ENCODE results near the gene RAB6B. TPM values are rescaled to one million over a fixed set of nuclear protein-coding genes. Genes with fewer than 3 reads are reported as not detected.

Gene RAB6B
- total and polyA plus RNA-seq, 2 of the 4 experiments (the other 2 are of a cell fraction), result 0.18 to 1.2 TPM

GRCh38 chr3:133833880-133834620 lies 61.6 kb downstream of the RAB6B start:
- TF ChIP-seq MAZ (IDR thresholded peaks at IDR 0.05; ENCODE audit: borderline replicate concordance, low read depth, low read length), result no peak
- TF ChIP-seq MAFK (IDR thresholded peaks at IDR 0.05; ENCODE audit: low read depth, low read length), result no peak
- TF ChIP-seq, protein P1, sequence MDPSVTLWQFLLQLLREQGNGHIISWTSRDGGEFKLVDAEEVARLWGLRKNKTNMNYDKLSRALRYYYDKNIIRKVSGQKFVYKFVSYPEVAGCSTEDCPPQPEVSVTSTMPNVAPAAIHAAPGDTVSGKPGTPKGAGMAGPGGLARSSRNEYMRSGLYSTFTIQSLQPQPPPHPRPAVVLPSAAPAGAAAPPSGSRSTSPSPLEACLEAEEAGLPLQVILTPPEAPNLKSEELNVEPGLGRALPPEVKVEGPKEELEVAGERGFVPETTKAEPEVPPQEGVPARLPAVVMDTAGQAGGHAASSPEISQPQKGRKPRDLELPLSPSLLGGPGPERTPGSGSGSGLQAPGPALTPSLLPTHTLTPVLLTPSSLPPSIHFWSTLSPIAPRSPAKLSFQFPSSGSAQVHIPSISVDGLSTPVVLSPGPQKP (IDR thresholded peaks at IDR 0.05; ENCODE audit: borderline replicate concordance, low read depth, low read length), result no peak
- TF ChIP-seq MXI1 (IDR thresholded peaks at IDR 0.05; ENCODE audit: borderline replicate concordance, low read depth, low read length), result no peak
- CTCF ChIA-PET, result no interaction called here

More at GRCh38 chr3:133833880-133834620, 61.6 kb downstream of the RAB6B start:
- Histone ChIP-seq H2BK15ac (ENCODE audit: low read depth, low read length) (no peak overlapping the region), H4K20me1 (ENCODE audit: insufficient read depth, low read length) (no peaks in the 10 kb centered on the region), H3K79me1 (ENCODE audit: low read depth in 1 of 2, low read length in 2 of 2) (no peaks in the 10 kb centered on the region), H3K4me3 (ENCODE audit: insufficient read depth, low read depth, low read length) (no peak overlapping the region), H3K9ac (ENCODE audit: low read depth, low read length) (no peak overlapping the region), H3K56ac (ENCODE audit: extremely low read depth, insufficient read depth, low read length) (no peak overlapping the region), H2AK9ac (replicated peaks; ENCODE audit: low read depth, low read length, poor library complexity) (no peak overlapping the region), H4K8ac (ENCODE audit: low read depth in 2 of 2, low read length in 2 of 2) (no peak overlapping the region), H3K23ac (ENCODE audit: low read depth, low read length) (no peak overlapping the region), H3K4ac (ENCODE audit: low read depth, low read length) (no peak overlapping the region), H3K4me1 (ENCODE audit: control insufficient read depth, insufficient read depth, low read length) (no peaks in the 10 kb centered on the region), H3K18ac (ENCODE audit: low read depth, low read length) (no peak overlapping the region), H3K36me3 (ENCODE audit: control insufficient read depth, insufficient read depth, low read length) (no peaks in the 10 kb centered on the region), H2BK5ac (ENCODE audit: low read depth, low read length, poor library complexity, severe bottlenecking) (no peak overlapping the region), H2AK5ac (ENCODE audit: low read depth, low read length) (no peak overlapping the region), H3K9me3 (ENCODE audit: control insufficient read depth, insufficient read depth, low read length) (no peaks in the 10 kb centered on the region), H2BK120ac (ENCODE audit: low read depth, low read length) (no peak overlapping the region), H3K4me2 (ENCODE audit: low read depth, low read length) (no peak overlapping the region), H3K14ac (replicated peaks; ENCODE audit: low read depth, low read length) (no peak overlapping the region), H2AFZ (replicated peaks; ENCODE audit: low read length, poor library complexity) (no peak overlapping the region), H4K91ac (ENCODE audit: insufficient read depth, low read depth, low read length) (no peak overlapping the region), H3K27me3 (ENCODE audit: control insufficient read depth, insufficient read depth, low read length) (peaks cover 11% of the 10 kb centered on the region), H4K5ac (ENCODE audit: low read depth, low read length) (no peak overlapping the region), H2BK20ac (ENCODE audit: low read depth, low read length) (no peak overlapping the region), H3K27ac (ENCODE audit: insufficient read depth, low read length) (no peak overlapping the region), H3K9me1 (ENCODE audit: insufficient read depth, low read length) (no peaks in the 10 kb centered on the region)
- DNase-seq (no peak), ATAC-seq (ENCODE audit: low read depth) (no peak)
- POLR2A ChIA-PET (ENCODE audit: unreplicated experiment), result no interaction called here
- no TSS peak for BruUV-seq (replicated peaks)
- intact Hi-C loops (cut with micrococcal nuclease) (no loop called here), dilution Hi-C loops (cut with HindIII; ENCODE audit: low sequenced_read_pairs, unreplicated experiment) (no loop called here), in situ Hi-C loops (cut with MboI; ENCODE audit: low sequenced_read_pairs) (no loop called here)
- 61% methylated on average over 3 of the region's 13 CpGs; no CpG with 5 or more reads in 1 of the 2 experiments for WGBS, 2 experiments (ENCODE audit: extremely low coverage in 2 of 2, insufficient read length in 1 of 2)
